Bronchial epithelial cell (primary cell): Measurements from ENCODE around the gene SUSD1. TPM values are rescaled to one million over a fixed set of nuclear protein-coding genes. Genes with fewer than 3 reads are reported as not detected.

Source experiments
- DNase-seq: peaks from one replicate; pipeline ENCODE4 v3.0.0-alpha.2; 2010; ENCODE audit warnings: low read depth
- FAIRE-seq: peaks from 2 replicates; lab custom pipeline; 2011; peaks lifted over from hg19 to GRCh38; lab: Jason Lieb, UNC
- H3K27me3 ChIP-seq: 2 replicates; pipeline ENCODE4 v1.5.1; 2011; ENCODE audit warnings: low read length; ENCODE audit not compliant: control insufficient read depth, insufficient read depth
- H3K36me3 ChIP-seq: 2 replicates; pipeline ENCODE4 v1.5.1; 2011; ENCODE audit warnings: low read length; ENCODE audit not compliant: control insufficient read depth, insufficient read depth
- H3K4me3 ChIP-seq: 2 replicates; pipeline ENCODE4 v1.5.1; 2011; ENCODE audit warnings: mild to moderate bottlenecking, low read depth, low read length, control low read depth
- total RNA-seq: library from RNA; depleted of rRNA; stranded (reverse); fragments of >200 nt; gene quantifications from 2 replicates; pipeline ENCODE4 v1.2.1, GENCODE V29; 2014
- TF ChIP-seq, protein P1 (sequence below): IDR thresholded peaks from 2 replicates; pipeline ENCODE4 v1.5.1; 2011; ENCODE audit warnings: mild to moderate bottlenecking, moderate library complexity, low read length, control low read depth, inconsistent platforms; ENCODE audit not compliant: insufficient read depth, severe bottlenecking

Gene SUSD1
- total RNA-seq, 1 donor from 2014 or later = 9.0 TPM

DNA sequence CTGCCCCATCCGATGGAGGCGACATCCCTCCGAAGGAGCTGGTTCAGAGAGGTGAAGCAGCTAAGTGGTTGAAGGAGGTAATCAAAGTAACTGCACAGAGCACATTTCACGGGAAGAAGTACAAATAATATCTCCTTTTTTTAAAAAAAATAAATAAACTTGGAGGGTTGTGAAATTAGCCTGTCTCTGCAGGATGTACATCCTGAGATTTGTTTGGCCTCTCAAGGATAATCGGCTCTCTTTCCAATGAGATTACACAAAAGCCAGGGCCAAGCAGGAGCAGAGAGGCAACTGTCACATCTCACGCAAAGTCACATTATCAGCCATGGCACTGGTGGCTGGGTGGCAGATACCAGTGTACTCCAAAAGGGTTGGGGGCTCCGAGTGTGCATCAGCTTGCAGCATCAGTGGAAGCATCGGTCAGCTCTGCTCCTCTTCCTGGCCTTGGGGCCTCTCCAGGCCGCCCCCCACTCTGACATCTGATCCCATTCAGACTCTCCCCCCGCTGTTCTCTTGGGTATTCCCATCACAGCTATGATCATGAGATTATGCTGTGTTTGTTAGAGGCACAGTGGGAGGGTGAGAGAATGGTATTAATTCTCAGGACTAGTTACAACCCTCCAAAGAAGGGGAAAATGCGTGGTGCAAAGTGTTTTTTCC lies 168.6 kb downstream of the SUSD1 start:
- FAIRE-seq = no peak
- TF ChIP-seq, protein P1, sequence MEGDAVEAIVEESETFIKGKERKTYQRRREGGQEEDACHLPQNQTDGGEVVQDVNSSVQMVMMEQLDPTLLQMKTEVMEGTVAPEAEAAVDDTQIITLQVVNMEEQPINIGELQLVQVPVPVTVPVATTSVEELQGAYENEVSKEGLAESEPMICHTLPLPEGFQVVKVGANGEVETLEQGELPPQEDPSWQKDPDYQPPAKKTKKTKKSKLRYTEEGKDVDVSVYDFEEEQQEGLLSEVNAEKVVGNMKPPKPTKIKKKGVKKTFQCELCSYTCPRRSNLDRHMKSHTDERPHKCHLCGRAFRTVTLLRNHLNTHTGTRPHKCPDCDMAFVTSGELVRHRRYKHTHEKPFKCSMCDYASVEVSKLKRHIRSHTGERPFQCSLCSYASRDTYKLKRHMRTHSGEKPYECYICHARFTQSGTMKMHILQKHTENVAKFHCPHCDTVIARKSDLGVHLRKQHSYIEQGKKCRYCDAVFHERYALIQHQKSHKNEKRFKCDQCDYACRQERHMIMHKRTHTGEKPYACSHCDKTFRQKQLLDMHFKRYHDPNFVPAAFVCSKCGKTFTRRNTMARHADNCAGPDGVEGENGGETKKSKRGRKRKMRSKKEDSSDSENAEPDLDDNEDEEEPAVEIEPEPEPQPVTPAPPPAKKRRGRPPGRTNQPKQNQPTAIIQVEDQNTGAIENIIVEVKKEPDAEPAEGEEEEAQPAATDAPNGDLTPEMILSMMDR = no peak
- H3K4me3 ChIP-seq = no peak overlapping the region
- no peak for DNase-seq
- no peaks in the 10 kb centered on the region for H3K36me3 ChIP-seq
- no peaks in the 10 kb centered on the region for H3K27me3 ChIP-seq

GRCh38 chr9:112005939-112006338 lies 169.2 kb downstream of the SUSD1 start:
- no peak overlapping the region for H3K4me3 ChIP-seq
- FAIRE-seq (no peak), DNase-seq (no peak)
- H3K36me3 ChIP-seq = no peaks in the 10 kb centered on the region
- H3K27me3 ChIP-seq = no peaks in the 10 kb centered on the region
- TF ChIP-seq, protein P1 = no peak

DNA sequence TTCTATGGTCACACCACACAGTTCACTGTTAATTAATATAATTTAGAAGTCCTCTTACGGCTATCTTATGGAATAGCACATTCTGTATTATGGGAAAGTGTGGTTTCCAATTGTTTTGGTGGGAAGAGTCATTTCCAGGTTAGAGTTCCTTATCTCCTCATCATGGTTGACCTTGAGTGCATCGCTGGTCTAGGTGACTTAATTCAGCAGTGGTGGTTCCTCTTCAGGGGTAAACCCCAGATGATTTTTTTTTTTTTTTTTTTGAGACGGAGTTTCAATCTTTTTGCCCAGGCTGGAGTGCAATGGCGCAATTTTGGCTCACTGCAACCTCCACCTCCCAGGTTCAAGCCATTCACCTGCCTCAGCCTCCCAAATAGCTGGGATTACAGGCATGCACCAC lies 171.6 kb downstream of the SUSD1 start:
- Histone ChIP-seq H3K4me3 (no peak overlapping the region), H3K27me3 (no peaks in the 10 kb centered on the region), H3K36me3 (no peaks in the 10 kb centered on the region)
- no peak for FAIRE-seq
- DNase-seq = no peak
- TF ChIP-seq, protein P1 = no peak

DNA sequence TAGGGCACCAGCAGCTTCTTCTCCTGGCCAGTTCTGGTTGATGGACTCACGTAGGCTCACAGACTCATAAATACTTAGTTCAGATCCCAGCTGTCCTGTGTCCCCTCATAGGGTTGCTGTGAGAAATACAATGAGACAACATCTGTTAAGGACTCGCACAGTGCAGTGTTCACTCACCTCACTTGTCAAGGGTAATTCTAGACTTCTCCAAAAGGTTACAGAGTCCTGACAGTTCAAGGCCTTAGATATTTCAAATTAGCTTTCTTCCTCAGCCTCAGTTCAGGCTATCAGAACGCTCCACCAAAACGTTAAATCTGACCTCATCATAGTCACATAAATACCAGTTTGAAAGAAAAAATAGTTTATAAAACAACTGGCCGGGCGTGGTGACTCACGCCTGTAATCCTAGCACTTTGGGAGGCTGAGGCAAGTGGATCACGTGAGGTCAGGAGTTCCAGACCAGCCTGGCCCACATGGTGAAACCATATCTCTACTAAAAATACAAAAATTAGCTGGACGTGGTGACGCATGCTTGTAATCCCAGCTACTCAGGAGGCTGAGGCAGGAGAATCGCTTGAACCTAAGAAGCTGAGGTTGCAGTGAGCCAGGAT lies 172.1 kb downstream of the SUSD1 start:
- TF ChIP-seq, protein P1 = no peak
- DNase-seq (no peak), FAIRE-seq (no peak)
- Histone ChIP-seq H3K27me3 (no peaks in the 10 kb centered on the region), H3K36me3 (no peaks in the 10 kb centered on the region), H3K4me3 (no peak overlapping the region)

GRCh38 chr9:112002131-112002846 lies 172.8 kb downstream of the SUSD1 start:
- Histone ChIP-seq H3K36me3 (no peaks in the 10 kb centered on the region), H3K27me3 (no peaks in the 10 kb centered on the region), H3K4me3 (no peak overlapping the region)
- FAIRE-seq = no peak
- no peak for DNase-seq
- TF ChIP-seq, protein P1 = no peak
